NCI-H2171 treated with DMSO at 0.1 percent for 48 hours (cell line): Measurements from ENCODE around the gene SYMPK.

Source experiments
- DNase-seq: peaks from one replicate; lab custom pipeline; 2025; lab: John Stamatoyannopoulos, UW

The SYMPK gene

GRCh38 chr19:45866400-45867176 is 3.6 kb upstream of the SYMPK start:
- no peak for DNase-seq

- no peak for DNase-seq
Measured at GRCh38 chr19:45865269-45865948, 2.5 kb upstream of the SYMPK start.

- DNase-seq: no peak
Measured at GRCh38 chr19:45864629-45865082, 1.7 kb upstream of the SYMPK start.

- no peak for DNase-seq
Measured at GRCh38 chr19:45863840-45864628, 1.1 kb upstream of the SYMPK start, which contains the start of gene FOXA3. Gene FOXA3 (plus strand): TSS chr19:45864326. CDS start chr19:45864457, 131 bp downstream.

GRCh38 chr19:45863335-45863839 is 440 bp upstream of the SYMPK start:
- DNase-seq: no peak

- no peak for DNase-seq
Measured at GRCh38 chr19:45862271-45862563, 730 bp downstream of the SYMPK start.

- DNase-seq: no peak
Measured at GRCh38 chr19:45860359-45861259, 2.3 kb downstream of the SYMPK start.

- DNase-seq: no peak
Measured at GRCh38 chr19:45854167-45854778, 8.7 kb downstream of the SYMPK start.

GRCh38 chr19:45852983-45853382 is 10.0 kb downstream of the SYMPK start:
- DNase-seq: no peak

GRCh38 chr19:45852145-45852750 is 10.7 kb downstream of the SYMPK start:
- DNase-seq: no peak

- no peak for DNase-seq
Measured at GRCh38 chr19:45848922-45849321, 14.0 kb downstream of the SYMPK start.

GRCh38 chr19:45847663-45848062 is 15.3 kb downstream of the SYMPK start:
- no peak for DNase-seq

GRCh38 chr19:45842198-45842597 is 20.7 kb downstream of the SYMPK start:
- DNase-seq: no peak

- DNase-seq: no peak
Measured at GRCh38 chr19:45834970-45835369, 28.0 kb downstream of the SYMPK start.

GRCh38 chr19:45828945-45829344 is 34.0 kb downstream of the SYMPK start:
- DNase-seq: no peak

- no peak for DNase-seq
Measured at GRCh38 chr19:45828523-45828922, 34.4 kb downstream of the SYMPK start.

GRCh38 chr19:45827459-45828093 is 35.4 kb downstream of the SYMPK start:
- no peak for DNase-seq

- no peak for DNase-seq
Measured at GRCh38 chr19:45826934-45827333, 36.0 kb downstream of the SYMPK start.

GRCh38 chr19:45825917-45826893 is 36.7 kb downstream of the SYMPK start:
- no peak for DNase-seq
